Esophagus squamous epithelium (tissue), 4 donors: ENCODE results near the gene KAZN.

Source experiments
- POLR2A ChIP-seq, 4 donors: fragments of 450-650 bp; IDR thresholded peaks; one replicate each; pipeline ENCODE4 v1.6.1; 2017; ENCODE audit warnings: antibody characterized with exemption in 4 of 4, mild to moderate bottlenecking in 4 of 4, moderate library complexity in 3 of 4
- TF ChIP-seq, protein P1 (sequence below), 6 experiments: fragments of 450-650 bp in 4 of 6; fragments of 200-600 bp in 2 of 6; sonication (generic) in 2 of 6; IDR thresholded peaks; one replicate each; pipeline ENCODE4 v1.5.1; 2016 to 2019; ENCODE audit warnings: antibody characterized with exemption in 6 of 6, mild to moderate bottlenecking in 4 of 6, moderate library complexity in 4 of 6

GRCh38 chr1:15146971-15147376, 548.5 kb downstream of the KAZN start:
- TF ChIP-seq, protein P1, sequence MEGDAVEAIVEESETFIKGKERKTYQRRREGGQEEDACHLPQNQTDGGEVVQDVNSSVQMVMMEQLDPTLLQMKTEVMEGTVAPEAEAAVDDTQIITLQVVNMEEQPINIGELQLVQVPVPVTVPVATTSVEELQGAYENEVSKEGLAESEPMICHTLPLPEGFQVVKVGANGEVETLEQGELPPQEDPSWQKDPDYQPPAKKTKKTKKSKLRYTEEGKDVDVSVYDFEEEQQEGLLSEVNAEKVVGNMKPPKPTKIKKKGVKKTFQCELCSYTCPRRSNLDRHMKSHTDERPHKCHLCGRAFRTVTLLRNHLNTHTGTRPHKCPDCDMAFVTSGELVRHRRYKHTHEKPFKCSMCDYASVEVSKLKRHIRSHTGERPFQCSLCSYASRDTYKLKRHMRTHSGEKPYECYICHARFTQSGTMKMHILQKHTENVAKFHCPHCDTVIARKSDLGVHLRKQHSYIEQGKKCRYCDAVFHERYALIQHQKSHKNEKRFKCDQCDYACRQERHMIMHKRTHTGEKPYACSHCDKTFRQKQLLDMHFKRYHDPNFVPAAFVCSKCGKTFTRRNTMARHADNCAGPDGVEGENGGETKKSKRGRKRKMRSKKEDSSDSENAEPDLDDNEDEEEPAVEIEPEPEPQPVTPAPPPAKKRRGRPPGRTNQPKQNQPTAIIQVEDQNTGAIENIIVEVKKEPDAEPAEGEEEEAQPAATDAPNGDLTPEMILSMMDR (IDR thresholded peaks at IDR 0.05) = no peak
- TF ChIP-seq POLR2A (IDR thresholded peaks at IDR 0.05) = no peak
